Suprapubic skin (tissue), 4 donors: ENCODE results near the gene HOXC10. TPM values are rescaled to one million over a fixed set of nuclear protein-coding genes. Genes with fewer than 3 reads are reported as not detected.
A peak's percentile ranks its signal among the peaks of the same experiment; 100 is the strongest.

Experiments
- DNase-seq, 2 donors: peaks; one replicate each; pipeline ENCODE4 v3.0.0-alpha.2; 2019; ENCODE audit warnings: low spot score in 2 of 2
- H3K27ac ChIP-seq: fragments of 200-600 bp; sonication (generic); one replicate; pipeline ENCODE4 v1.5.1; 2019
- H3K27me3 ChIP-seq: fragments of 200-600 bp; sonication (generic); one replicate; pipeline ENCODE4 v1.5.1; 2019
- H3K36me3 ChIP-seq: fragments of 200-600 bp; sonication (generic); one replicate; pipeline ENCODE4 v1.5.1; 2019
- H3K4me1 ChIP-seq: fragments of 200-600 bp; sonication (generic); one replicate; pipeline ENCODE4 v1.5.1; 2019
- H3K4me3 ChIP-seq: fragments of 200-600 bp; sonication (generic); one replicate; pipeline ENCODE4 v1.5.1; 2019; ENCODE audit warnings: mild to moderate bottlenecking
- H3K9me3 ChIP-seq: fragments of 200-600 bp; sonication (generic); one replicate; pipeline ENCODE4 v1.5.1; 2019
- EP300 ChIP-seq: sonication (generic); formaldehyde crosslinking; IDR thresholded peaks from one replicate; pipeline ENCODE4 v1.6.1; 2017; ENCODE audit warnings: antibody characterized with exemption
- POLR2A ChIP-seq, 2 donors: fragments of 450-650 bp; IDR thresholded peaks; one replicate each; pipeline ENCODE4 v1.6.1; 2017; ENCODE audit warnings: antibody characterized with exemption in 2 of 2, mild to moderate bottlenecking in 2 of 2, moderate library complexity in 2 of 2
- POLR2AphosphoS5 ChIP-seq, 3 donors: sonication (generic); formaldehyde crosslinking; IDR thresholded peaks; one replicate each; pipeline ENCODE4 v1.6.1; 2017; ENCODE audit warnings: antibody characterized with exemption in 3 of 3
- WGBS: methylation state at CpG from one replicate; pipeline ENCODE4 v1.1.5; 2018; 5-methylcytosine and 5-hydroxymethylcytosine counted together
- total RNA-seq, 4 donors: library from RNA; depleted of rRNA; stranded (reverse); fragments of >200 nt; gene quantifications; one replicate each; pipeline ENCODE4 v1.1.0, GENCODE V29; 2016
- TF ChIP-seq, protein P1 (sequence below), 2 donors: fragments of 200-600 bp in 1 of 2; fragments of 450-650 bp in 1 of 2; sonication (generic) in 1 of 2; IDR thresholded peaks; one replicate each; pipeline ENCODE4 v1.5.1; 2016 to 2019; ENCODE audit warnings: antibody characterized with exemption in 2 of 2, mild to moderate bottlenecking in 1 of 2, moderate library complexity in 1 of 2

The HOXC10 gene
- total RNA-seq, 4 donors from 2014 or later, result 8.8 to 24.7 (median 13.3) TPM

DNA sequence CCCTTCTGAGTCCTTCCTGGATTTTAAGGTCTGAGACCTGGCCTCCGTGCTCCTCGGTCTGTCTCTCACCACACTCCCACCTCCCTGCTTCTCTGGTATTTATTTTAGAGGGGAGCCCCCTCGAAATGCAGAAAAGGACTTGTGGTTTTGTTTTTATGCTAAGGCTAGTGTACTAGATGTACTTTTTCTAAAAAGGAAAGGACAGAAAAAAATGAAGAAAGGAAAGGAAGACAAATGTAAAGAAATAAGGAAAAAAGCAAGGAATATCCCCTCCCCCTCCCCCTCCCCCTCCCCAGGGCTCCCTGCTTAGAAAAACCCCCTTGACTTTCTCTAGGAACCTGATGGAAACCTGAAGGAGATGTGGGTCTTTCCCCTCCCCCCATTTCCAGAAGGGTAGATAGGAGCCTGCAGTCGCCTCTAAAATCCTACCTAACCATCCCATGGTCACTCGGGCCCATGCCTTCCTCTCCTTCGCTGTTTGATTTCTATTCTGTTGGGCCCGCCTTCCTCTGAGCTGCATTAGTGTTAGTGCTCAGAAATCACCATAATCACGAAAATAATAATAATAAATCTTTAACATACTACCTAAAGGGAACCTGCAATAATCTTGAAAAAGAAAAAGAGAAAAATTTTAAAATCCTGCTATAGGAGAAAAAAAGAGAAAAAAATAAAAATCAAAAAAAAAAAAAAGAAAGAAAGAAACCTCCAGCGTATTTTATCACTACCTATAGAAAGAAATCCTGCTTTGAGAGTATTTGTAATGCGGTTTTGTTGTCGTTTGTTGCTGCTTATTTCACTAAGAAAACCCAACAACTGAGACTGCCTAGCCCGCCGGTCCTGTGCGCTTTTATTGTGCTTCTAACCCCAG is 27.0 kb downstream of the HOXC10 start:
- TF ChIP-seq, protein P1, sequence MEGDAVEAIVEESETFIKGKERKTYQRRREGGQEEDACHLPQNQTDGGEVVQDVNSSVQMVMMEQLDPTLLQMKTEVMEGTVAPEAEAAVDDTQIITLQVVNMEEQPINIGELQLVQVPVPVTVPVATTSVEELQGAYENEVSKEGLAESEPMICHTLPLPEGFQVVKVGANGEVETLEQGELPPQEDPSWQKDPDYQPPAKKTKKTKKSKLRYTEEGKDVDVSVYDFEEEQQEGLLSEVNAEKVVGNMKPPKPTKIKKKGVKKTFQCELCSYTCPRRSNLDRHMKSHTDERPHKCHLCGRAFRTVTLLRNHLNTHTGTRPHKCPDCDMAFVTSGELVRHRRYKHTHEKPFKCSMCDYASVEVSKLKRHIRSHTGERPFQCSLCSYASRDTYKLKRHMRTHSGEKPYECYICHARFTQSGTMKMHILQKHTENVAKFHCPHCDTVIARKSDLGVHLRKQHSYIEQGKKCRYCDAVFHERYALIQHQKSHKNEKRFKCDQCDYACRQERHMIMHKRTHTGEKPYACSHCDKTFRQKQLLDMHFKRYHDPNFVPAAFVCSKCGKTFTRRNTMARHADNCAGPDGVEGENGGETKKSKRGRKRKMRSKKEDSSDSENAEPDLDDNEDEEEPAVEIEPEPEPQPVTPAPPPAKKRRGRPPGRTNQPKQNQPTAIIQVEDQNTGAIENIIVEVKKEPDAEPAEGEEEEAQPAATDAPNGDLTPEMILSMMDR (IDR thresholded peaks at IDR 0.05), result no peak
- no peak for TF ChIP-seq EP300
- TF ChIP-seq POLR2AphosphoS5 (IDR thresholded peaks at IDR 0.05), result no peak
- TF ChIP-seq POLR2A (IDR thresholded peaks at IDR 0.05), result no peak
- peak overlapping the region; percentile 63 for H3K4me3 ChIP-seq
- H3K36me3 ChIP-seq, result no peaks in the 10 kb centered on the region
- peak overlapping the region; percentile 98 for H3K27ac ChIP-seq
- H3K4me1 ChIP-seq, result peaks cover 79% of the 10 kb centered on the region
- H3K27me3 ChIP-seq, result peaks cover 12% of the 10 kb centered on the region
- no peak for DNase-seq
- H3K9me3 ChIP-seq, result no peaks in the 10 kb centered on the region
- 58% methylated on average over 14 of the region's 14 CpGs for WGBS

DNA sequence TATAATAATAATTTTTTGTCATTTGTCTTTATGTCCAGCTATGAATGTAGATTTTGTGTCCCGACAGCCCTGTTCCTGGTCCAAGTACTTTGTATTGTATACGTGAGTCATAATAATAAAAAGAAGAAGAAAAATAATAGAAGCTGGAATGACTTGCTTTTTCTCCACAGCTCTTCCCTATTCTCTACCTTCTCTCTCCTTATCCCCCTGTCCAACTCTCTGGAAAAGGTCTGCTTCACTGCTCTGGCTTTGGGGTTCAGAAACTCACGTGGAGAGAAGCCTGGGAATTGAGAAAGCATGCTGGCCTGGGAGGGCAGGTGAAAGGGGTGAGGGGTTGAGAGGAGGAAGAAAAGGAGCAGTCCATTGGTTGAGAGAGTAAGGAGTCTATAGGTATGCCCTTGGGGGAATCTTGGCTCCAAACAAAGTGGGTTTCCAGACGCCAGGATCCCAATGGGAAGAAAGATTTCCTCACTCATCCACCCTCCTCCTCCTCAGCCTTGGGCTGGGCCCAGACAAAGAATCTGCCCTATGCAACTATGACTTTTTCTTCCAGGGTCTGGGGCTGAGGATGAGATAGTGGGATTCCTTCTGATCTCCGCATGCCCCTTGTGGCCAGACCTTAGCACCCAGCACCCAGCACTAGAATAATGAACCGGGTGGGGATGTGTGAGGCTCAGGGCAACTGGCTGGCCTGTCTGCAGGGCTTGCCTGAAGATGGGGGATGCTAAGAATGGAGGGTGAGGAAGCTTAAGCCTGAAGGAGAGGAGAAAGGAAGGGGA is 27.9 kb downstream of the HOXC10 start:
- TF ChIP-seq POLR2AphosphoS5 (IDR thresholded peaks at IDR 0.05), result no peak
- TF ChIP-seq, protein P1 (IDR thresholded peaks at IDR 0.05), result no peak
- TF ChIP-seq EP300, result no peak
- no peak for TF ChIP-seq POLR2A (IDR thresholded peaks at IDR 0.05)
- no peak overlapping the region for H3K4me3 ChIP-seq
- whole genome bisulfite sequencing, result 54% methylated on average over 6 of the region's 6 CpGs
- peaks cover 71% of the 10 kb centered on the region for H3K4me1 ChIP-seq
- H3K27me3 ChIP-seq, result peaks cover 12% of the 10 kb centered on the region
- H3K9me3 ChIP-seq, result no peaks in the 10 kb centered on the region
- no peak for DNase-seq
- H3K27ac ChIP-seq, result peak overlapping the region; percentile 98
- no peaks in the 10 kb centered on the region for H3K36me3 ChIP-seq

DNA sequence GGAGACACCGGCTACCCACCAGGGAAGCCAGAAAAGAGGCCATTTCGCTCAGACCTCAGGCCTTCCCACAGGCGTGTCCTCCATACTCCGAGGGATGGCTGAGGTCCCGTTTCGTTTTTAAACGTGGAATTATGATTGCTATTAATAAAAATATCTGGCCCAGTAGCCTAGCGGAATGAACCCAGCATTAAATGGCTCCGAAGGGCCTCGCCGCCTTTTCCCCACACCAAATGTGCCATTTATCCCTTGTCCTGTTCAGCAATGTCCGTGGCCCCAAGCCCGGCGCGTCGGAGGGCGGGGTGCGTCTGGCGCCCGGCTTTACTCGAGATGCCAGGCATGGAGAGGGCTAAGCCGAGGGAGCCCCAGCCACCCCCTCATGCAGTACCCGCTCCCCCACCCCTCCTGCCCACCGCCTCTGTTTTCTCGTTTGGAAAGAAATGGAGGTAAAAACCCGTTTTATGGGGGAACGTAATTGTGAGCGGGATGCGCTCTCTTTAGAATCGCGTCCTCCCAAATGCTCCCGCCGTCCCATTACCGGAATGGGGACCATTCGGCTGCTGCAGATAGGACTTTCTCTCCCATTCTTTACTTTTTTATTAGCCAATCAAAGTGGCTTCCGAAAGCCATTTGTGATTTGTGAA is 29.6 kb downstream of the HOXC10 start:
- 41% methylated on average over 34 of the region's 36 CpGs for WGBS
- Histone ChIP-seq H3K27me3 (peaks cover 17% of the 10 kb centered on the region), H3K36me3 (no peaks in the 10 kb centered on the region), H3K9me3 (no peaks in the 10 kb centered on the region), H3K4me3 (peak overlapping the region; percentile 36), H3K4me1 (peaks cover 73% of the 10 kb centered on the region), H3K27ac (peak overlapping the region; percentile 98)
- DNase-seq, result no peak
- no peak for TF ChIP-seq POLR2A (IDR thresholded peaks at IDR 0.05)
- TF ChIP-seq, protein P1 (IDR thresholded peaks at IDR 0.05), result no peak
- peak in 1 of 3 donors; percentile 9 for TF ChIP-seq POLR2AphosphoS5 (IDR thresholded peaks at IDR 0.05)
- TF ChIP-seq EP300, result no peak

DNA sequence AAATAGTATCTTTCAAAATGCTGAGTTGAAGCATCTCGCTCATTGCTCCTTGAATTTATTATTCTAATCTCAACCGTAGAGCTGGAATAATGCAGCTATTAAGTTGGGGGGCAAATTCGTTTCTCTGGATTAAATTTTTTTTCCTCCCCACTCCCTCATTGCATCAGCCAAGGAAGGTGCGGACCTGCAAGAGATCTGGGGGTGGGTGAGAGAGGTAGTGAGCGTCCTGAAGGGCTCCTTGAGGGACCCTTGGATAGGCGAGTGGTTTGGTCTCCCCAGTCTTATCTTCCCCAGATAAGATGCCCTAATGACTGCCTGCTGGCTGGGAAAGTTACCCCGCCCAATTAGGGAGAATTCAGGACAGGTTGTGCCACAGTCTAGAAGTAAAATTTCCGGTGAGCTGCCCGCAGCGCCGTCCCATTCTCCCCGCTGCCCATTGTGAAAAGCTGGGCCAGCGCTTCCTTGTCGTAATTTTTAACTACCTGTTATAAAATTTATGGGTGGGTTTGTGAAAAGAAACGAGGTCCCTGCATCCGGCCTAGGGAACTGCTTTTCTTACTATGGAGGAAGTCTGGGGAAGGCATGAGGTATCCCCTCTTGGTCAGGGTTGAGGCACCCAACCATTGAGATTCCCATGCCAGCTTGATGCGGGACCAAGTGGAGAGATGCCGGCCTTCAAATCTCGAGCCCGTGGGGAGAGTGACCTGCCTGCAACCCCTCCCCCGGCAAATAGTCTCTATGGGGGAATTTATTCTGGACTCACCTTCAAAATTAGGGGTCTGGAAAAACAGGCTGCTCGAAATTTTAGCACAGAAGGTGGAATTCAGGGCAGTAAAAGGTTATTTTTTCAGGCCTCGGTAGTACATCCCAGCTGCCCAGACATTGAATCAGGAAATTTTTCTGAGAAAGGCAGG is 30.3 kb downstream of the HOXC10 start:
- 67% methylated on average over 23 of the region's 23 CpGs for WGBS
- Histone ChIP-seq H3K9me3 (no peaks in the 10 kb centered on the region), H3K4me1 (peaks cover 75% of the 10 kb centered on the region), H3K36me3 (no peaks in the 10 kb centered on the region), H3K27ac (peak overlapping the region; percentile 98), H3K27me3 (peaks cover 17% of the 10 kb centered on the region), H3K4me3 (peak overlapping the region; percentile 36)
- TF ChIP-seq POLR2AphosphoS5 (IDR thresholded peaks at IDR 0.05) (no peak), EP300 (no peak), POLR2A (IDR thresholded peaks at IDR 0.05) (no peak)
- TF ChIP-seq, protein P1 (IDR thresholded peaks at IDR 0.05), result no peak
- DNase-seq, result no peak
